Measurements from ENCODE around the gene CCDC107. TPM values are rescaled to one million over a fixed set of nuclear protein-coding genes. Genes with fewer than 3 reads are reported as not detected.
"Not testable (repeated sequence)": the region's sequence is repeated elsewhere in the genome, so short reads cannot be mapped to it uniquely, and the experiment has no call there.

Gene CCDC107, protein sequence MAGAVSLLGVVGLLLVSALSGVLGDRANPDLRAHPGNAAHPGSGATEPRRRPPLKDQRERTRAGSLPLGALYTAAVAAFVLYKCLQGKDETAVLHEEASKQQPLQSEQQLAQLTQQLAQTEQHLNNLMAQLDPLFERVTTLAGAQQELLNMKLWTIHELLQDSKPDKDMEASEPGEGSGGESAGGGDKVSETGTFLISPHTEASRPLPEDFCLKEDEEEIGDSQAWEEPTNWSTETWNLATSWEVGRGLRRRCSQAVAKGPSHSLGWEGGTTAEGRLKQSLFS
- 25.6 and 27.2 TPM in 2 replicates for total RNA-seq

- intact Hi-C loops (cut with micrococcal nuclease): loop anchor here (1.0 to 5.0 kb wide), 4 partner anchors 38 to 541 kb away; partner anchors contain the start of genes ATOSB, CREB3 and TLN1
These were observed at the start of gene CCDC107 for GRCh38 chr9:35658137-35658967. Gene CCDC107 (plus strand): TSS chr9:35658292. CDS start chr9:35658380, 88 bp downstream.

- intact Hi-C loops (cut with micrococcal nuclease): loop anchor here (10.0 kb wide), 3 partner anchors 534 to 1484 kb away; partner anchors contain the start of genes CCL27, DCAF12, FANCG and VCP
These were observed 48.9 kb upstream of the CCDC107 start for GRCh38 chr9:35609001-35609819.

DNA sequence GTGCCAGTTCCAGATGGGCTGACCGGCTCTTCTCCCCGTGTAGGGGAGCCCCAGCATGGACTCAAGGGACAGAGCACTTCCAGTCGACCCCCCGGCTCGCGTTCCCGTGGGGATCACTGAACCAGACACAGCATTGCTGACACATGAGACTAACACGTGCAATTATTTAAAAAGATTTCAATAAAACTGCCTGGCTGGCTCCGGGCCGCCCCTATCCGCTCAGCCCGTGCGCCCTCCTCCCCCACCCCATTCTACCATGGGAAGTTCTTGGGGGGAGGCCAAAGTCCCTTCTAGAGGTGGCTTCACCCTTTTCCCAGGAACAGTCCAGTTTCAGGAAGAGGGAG lies 48.3 kb upstream of the CCDC107 start:
- intact Hi-C loops (cut with micrococcal nuclease): loop anchor here (10.0 kb wide), 3 partner anchors 535 to 1485 kb away; partner anchors contain the start of genes CCL27, DCAF12, FANCG and VCP

GRCh38 chr9:35611230-35611797 lies 46.8 kb upstream of the CCDC107 start:
- intact Hi-C loops (cut with micrococcal nuclease): no loop called here

GRCh38 chr9:35612066-35612465 lies 46.0 kb upstream of the CCDC107 start:
- intact Hi-C loops (cut with micrococcal nuclease): not testable (repeated sequence)

GRCh38 chr9:35612843-35613242 lies 45.2 kb upstream of the CCDC107 start:
- intact Hi-C loops (cut with micrococcal nuclease): no loop called here

DNA sequence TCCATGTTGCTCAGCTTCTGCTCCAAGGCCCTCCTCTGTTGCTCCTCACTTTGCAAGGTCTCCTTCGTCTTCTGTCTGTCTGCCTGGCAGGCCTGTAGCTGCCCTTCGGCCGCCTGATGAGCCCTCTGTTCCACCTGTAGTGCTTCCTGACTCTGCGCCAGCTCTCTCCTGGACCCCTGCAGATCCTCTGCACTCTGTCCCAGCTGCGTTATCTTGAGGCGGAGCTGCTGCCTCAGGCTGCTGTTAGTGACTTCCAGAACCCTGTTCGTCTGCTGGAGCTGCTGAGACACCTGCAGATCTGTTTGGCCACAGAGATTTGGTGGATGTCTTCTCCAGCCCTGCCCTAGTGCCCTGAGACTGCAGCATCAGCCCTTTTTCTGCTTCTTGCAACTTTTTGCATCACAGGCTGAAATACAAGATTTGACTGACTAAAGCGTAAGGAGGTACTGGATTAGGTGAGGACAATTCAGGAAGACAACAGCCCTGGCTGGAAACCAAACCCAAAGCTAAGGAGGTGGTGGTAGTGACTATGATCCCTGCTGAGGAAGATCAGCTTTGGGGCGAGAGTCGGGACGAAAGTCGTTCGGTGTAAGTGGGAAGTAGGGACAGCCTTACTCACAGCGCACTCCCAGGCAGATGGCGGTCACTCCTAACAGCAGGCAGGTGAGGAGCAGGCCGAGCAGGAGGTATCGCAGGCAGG lies 42.0 kb upstream of the CCDC107 start:
- intact Hi-C loops (cut with micrococcal nuclease): no loop called here

GRCh38 chr9:35616681-35617459 lies 41.2 kb upstream of the CCDC107 start:
- intact Hi-C loops (cut with micrococcal nuclease): no loop called here

DNA sequence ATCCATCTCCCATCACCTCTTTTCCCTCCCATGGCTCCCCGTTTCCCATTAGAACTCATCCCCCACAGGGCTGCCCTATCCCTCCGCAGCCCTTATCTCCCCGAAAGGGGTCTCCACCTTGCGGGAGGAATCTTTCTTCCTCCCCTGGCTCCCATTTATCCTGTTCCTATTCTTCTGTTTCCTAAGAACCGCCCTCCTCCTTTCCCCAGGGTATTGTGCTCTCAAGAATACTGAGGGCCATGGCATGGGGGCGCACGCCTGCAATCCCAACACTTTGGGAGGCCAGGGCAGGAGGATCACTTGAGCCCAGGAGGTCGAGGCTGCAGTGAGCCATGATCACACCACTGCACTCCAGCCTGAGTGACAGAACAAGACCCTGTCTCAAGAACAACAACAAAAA lies 40.5 kb upstream of the CCDC107 start:
- intact Hi-C loops (cut with micrococcal nuclease): no loop called here

DNA sequence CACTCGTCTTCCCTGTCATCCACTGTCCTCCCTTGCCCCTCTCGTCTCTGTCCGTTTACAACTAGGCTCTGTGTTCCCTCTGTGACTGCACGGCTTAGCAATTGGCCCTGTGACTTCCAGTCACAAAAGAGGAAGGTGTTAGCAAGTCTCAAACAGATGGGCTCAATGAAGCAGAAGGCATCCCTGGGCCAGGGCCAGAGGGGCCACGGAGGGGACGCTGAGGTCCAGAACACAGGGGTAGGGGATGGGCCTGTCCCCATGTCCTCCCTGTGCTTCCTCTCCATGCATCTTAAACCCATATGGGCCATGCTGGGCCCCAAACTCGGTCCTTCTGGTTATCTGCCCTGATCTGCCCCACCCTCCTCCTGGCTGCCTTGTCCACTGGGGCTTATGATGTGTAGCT lies 39.8 kb upstream of the CCDC107 start, which contains the start of gene CD72:
CD72 (minus strand) TSS at position 89 of the 403 bp plus-strand sequence. CDS start 110 bp downstream, outside the sequence.
- intact Hi-C loops (cut with micrococcal nuclease): no loop called here

- intact Hi-C loops (cut with micrococcal nuclease): loop anchor here (1.0 kb wide), 1 partner anchor 28 kb away; no protein-coding TSS in a partner anchor
These were observed 39.0 kb upstream of the CCDC107 start for GRCh38 chr9:35618854-35619799.

GRCh38 chr9:35619800-35620158 lies 38.3 kb upstream of the CCDC107 start:
- intact Hi-C loops (cut with micrococcal nuclease): loop anchor here (1.0 kb wide), 1 partner anchor 28 kb away; no protein-coding TSS in a partner anchor

DNA sequence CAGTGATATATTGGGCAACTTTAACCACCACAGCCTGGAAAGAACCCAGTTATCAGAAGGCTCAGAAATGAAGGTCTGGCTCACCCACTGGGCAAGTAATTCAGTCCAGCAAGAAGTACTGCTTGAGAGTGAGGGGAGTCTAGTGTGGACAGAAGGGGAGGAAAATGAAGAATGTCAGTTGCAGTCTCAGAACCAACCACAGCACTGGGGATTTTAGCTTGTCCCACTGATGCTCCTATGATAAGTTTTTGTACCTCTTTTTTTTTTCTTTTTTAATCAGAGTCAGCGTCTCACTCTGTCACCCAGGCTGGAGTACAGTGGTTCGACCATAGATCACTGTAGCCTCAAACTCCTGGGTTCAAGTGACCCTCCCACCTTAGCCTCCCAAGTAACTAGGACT lies 30.5 kb upstream of the CCDC107 start:
- intact Hi-C loops (cut with micrococcal nuclease): no loop called here

DNA sequence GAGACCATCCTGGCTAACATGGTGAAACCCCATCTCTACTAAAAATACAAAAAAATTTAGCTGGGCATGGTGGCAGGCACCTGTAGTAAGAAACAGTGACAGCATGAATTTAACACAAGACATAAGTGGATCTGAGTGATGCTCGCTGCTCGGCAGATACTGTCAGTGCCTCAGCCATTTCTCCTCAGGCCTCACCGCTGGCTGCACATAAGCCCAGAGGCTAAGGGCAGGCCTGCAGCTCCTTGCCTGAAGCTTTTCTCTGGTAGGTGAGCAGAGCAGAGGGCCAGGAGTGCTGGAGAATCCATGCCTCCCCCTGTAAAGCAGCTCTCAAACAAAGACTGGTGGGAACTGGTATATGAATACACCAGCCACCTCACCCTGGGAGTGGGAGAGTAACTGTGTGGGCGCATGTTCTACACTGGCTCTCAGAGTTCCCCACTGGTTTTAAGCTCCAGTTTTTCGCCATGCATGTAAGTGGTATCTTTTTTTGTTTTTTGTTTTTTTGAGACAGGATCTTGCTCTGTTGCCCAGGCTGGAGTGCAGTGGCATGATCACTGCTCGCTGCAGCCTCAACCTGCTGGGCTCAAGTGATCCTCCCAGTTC lies 29.6 kb upstream of the CCDC107 start:
- intact Hi-C loops (cut with micrococcal nuclease): no loop called here

- intact Hi-C loops (cut with micrococcal nuclease): no loop called here
These were observed 28.5 kb upstream of the CCDC107 start for GRCh38 chr9:35629597-35629996.

- intact Hi-C loops (cut with micrococcal nuclease): no loop called here
These were observed 22.4 kb upstream of the CCDC107 start for GRCh38 chr9:35635730-35636129.

DNA sequence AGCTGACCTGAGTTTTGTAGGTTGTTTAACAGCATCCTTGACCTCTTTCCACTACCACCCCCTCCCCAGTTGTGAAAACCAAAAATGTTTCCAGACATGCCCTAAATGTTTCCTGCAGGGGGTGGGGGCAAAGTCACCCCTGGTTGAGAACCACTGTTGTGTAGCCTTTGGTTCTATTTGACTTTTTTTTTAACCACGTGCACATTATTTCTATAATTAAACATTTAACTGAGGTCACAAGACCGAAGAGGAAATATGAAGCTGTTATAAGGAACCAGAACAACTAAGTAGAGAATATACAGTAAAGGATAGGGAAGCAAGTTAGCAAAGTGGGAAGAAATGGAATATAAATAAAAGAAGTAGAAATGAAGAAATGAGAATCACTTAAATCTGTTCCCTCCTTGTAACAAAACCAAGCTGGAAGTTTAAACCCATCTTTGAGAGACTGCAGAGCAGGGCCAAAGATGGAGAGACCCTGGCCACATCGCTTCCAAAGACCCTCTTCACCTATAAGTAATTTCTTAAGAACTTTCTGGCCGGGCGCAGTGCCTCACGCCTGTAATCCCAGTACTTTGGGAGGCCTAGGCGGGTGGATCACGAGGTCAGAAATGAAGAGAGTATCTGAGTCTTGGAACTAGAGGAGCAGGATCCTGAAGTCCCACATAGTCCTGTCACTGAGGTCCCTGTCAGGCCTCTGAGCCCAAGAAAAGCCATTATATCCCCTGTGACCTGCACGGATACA lies 21.8 kb upstream of the CCDC107 start:
- intact Hi-C loops (cut with micrococcal nuclease): no loop called here

All from T-helper 2 cell treated with Interferon-gamma antibody and Interleukin-4, amounts not matched to agents 100 ng/mL and 5 ng/mL, for 36 hours (primary cell).